HepG2 (cell line): ENCODE measurements around the gene MTHFD1. TPM values are rescaled to one million over a fixed set of nuclear protein-coding genes. Genes with fewer than 3 reads are reported as not detected.

Source experiments
- ATAC-seq: fragments of 200-7000 bp; cut with Tn5 transposase; 3 replicates; pipeline ENCODE4 v1.9.1; 2020; ENCODE audit warnings: mild to moderate bottlenecking, moderate library complexity
- BruUV-seq: library from RNA; stranded (reverse); fragments of 400-500 nt; replicated peaks from 2 replicates; lab custom pipeline; 2021; lab: Mats Ljungman, UMichigan
- CTCF ChIA-PET: fragments of 300-600 bp; formaldehyde crosslinking; extraction: SDS; loops from one replicate; lab custom pipeline; 2021; ENCODE audit warnings: low total read pairs, inconsistent platforms, low intra/inter-chr PET ratio; lab: Yijun Ruan, JAX
- POLR2A ChIA-PET: fragments of 350-600 bp; sonication (Branson Sonifier 250); formaldehyde crosslinking; loops from one replicate; lab custom pipeline; 2020; ENCODE audit warnings: antibody characterized with exemption, inconsistent platforms; lab: Yijun Ruan, JAX
- DNase-seq: peaks from one replicate; pipeline ENCODE4 v3.0.0-alpha.2; 2015; ENCODE audit warnings: low spot score
- FAIRE-seq: peaks from 3 replicates; lab custom pipeline; 2011; peaks lifted over from hg19 to GRCh38; lab: Jason Lieb, UNC
- H2AFZ ChIP-seq: one replicate; pipeline ENCODE4 v1.6.1; 2011; ENCODE audit warnings: low read length, inconsistent platforms
- H3K27ac ChIP-seq: fragments of 300-600 bp; 3 replicates; pipeline ENCODE4 v1.8.0; 2011; ENCODE audit warnings: mixed run types, mild to moderate bottlenecking, mixed read lengths, low read length, inconsistent platforms; ENCODE audit not compliant: insufficient read depth; ENCODE audit errors: extremely low read length
- H3K27me3 ChIP-seq, 2 experiments: fragments of 200-600 bp in 1 of 2; 2 replicates in 1 of 2; 3 replicates in 1 of 2; pipeline versions ENCODE4 v1.6.0 to v1.8.0; 2011; ENCODE audit warnings: low read length in 2 of 2, mild to moderate bottlenecking in 2 of 2, moderate library complexity in 2 of 2, inconsistent platforms in 1 of 2; ENCODE audit not compliant: insufficient read depth in 2 of 2, control insufficient read depth in 1 of 2
- H3K36me3 ChIP-seq, 2 experiments: fragments of 200-600 bp in 1 of 2; replicated peaks in 1 of 2; 2 replicates in 1 of 2; 3 replicates in 1 of 2; pipeline versions ENCODE4 v1.5.1 to v1.8.0; 2011; ENCODE audit warnings: low read length in 2 of 2, inconsistent platforms in 1 of 2; ENCODE audit not compliant: insufficient read depth in 2 of 2, control insufficient read depth in 1 of 2
- H3K4me1 ChIP-seq: 2 replicates; pipeline ENCODE4 v1.5.1; 2012; ENCODE audit warnings: low read length, inconsistent platforms; ENCODE audit not compliant: insufficient read depth
- H3K4me2 ChIP-seq: 2 replicates; pipeline ENCODE4 v1.6.0; 2011; ENCODE audit warnings: low read depth, low read length, inconsistent platforms
- H3K4me3 ChIP-seq, 3 experiments: fragments of 200-600 bp in 1 of 3; sonication (generic), shearing (Covaris generic) in 1 of 3; replicated peaks in 1 of 3; 2 replicates each; pipeline ENCODE4 v1.5.1; 2011 to 2016; ENCODE audit warnings: low read length in 3 of 3, inconsistent platforms in 2 of 3, low read depth in 2 of 3, mild to moderate bottlenecking in 2 of 3, control low read depth in 1 of 3, mixed read lengths in 1 of 3; ENCODE audit not compliant: insufficient read depth in 1 of 3
- H3K79me2 ChIP-seq: one replicate; pipeline ENCODE4 v1.6.1; 2011; ENCODE audit warnings: low read length, inconsistent platforms; ENCODE audit not compliant: insufficient read depth
- H3K9ac ChIP-seq: 2 replicates; pipeline ENCODE4 v1.6.0; 2011; ENCODE audit warnings: mild to moderate bottlenecking, low read depth, low read length, inconsistent platforms; ENCODE audit not compliant: insufficient read depth
- H3K9me3 ChIP-seq: 2 replicates; pipeline ENCODE4 v1.5.1; 2012; ENCODE audit warnings: mild to moderate bottlenecking, low read length
- H4K20me1 ChIP-seq: 2 replicates; pipeline ENCODE4 v1.6.0; 2011; ENCODE audit warnings: inconsistent platforms, mild to moderate bottlenecking, low read length, moderate library complexity; ENCODE audit not compliant: insufficient read depth
- NBN ChIP-seq: fragments of 450-650 bp; conservative IDR thresholded peaks from 2 replicates; pipeline ENCODE4 v1.6.1; 2017
- NR2F1 ChIP-seq, 2 experiments: fragments of 450-650 bp in 1 of 2; formaldehyde crosslinking in 1 of 2; IDR thresholded peaks; 2 replicates each; pipeline versions ENCODE4 v1.5.0 to v1.6.1; 2016 to 2020; ENCODE audit warnings: mild to moderate bottlenecking in 1 of 2, missing compliant biosample characterization in 1 of 2, missing genetic modification reagents in 1 of 2, moderate library complexity in 1 of 2
- WGBS: methylation state at CpG from one replicate; pipeline ENCODE4 v1.1.6; 2017; ENCODE audit warnings: low lambda C conversion rate; 5-methylcytosine and 5-hydroxymethylcytosine counted together
- in situ Hi-C: cut with HindIII; loops from 2 replicates; pipeline ENCODE4 v1.10.0; 2017; ENCODE audit warnings: low pct_unique_long_range_greater_than_20kb; ENCODE audit not compliant: extremely low pct_ligation_motif_present
- intact Hi-C: fragments of 100-400 bp; cut with micrococcal nuclease; formaldehyde crosslinking; loops from one replicate; pipeline ENCODE4 v1.10.0; 2022; ENCODE audit not compliant: unreplicated experiment
- polyA plus RNA-seq, 8 experiments: library from polyadenylated mRNA; depleted of rRNA in 3 of 8; stranded (reverse) in 7 of 8; unstranded in 1 of 8; fragments of >200 nt; fragmentation: Illumina TruSeq in 4 of 8; extraction: Trizol in 4 of 8; gene quantifications; 2 replicates each; pipeline versions ENCODE4 v1.2.1 to v1.2.3, GENCODE V29; 2011 to 2016; ENCODE audit warnings: low read depth in 4 of 8, missing spikeins in 1 of 8, mixed read lengths in 1 of 8; ENCODE audit not compliant: insufficient read depth in 1 of 8
- total RNA-seq, 5 experiments: library from RNA; depleted of rRNA; stranded (reverse); fragments of >200 nt; fragmentation: Illumina TruSeq; extraction: Trizol; gene quantifications; 2 replicates each; pipeline ENCODE4 v1.2.3, GENCODE V29; 2016; ENCODE audit warnings: low read depth in 1 of 5
- TF ChIP-seq, protein P1 (sequence below): sonication (generic); formaldehyde crosslinking; IDR thresholded peaks from 2 replicates; pipeline ENCODE4 v1.9.0; 2021; ENCODE audit warnings: missing genetic modification reagents, borderline replicate concordance
- TF ChIP-seq, protein P2 (sequence below): sonication (generic); formaldehyde crosslinking; IDR thresholded peaks from 2 replicates; pipeline ENCODE4 v1.8.0; 2022; ENCODE audit warnings: missing genetic modification reagents, mild to moderate bottlenecking, borderline replicate concordance

MTHFD1 gene
- total and polyA plus RNA-seq, 2 of the 13 experiments (the other 11 are each of a cell fraction or from before 2014, with no cell fraction given) = 31.0 to 106 TPM

DNA sequence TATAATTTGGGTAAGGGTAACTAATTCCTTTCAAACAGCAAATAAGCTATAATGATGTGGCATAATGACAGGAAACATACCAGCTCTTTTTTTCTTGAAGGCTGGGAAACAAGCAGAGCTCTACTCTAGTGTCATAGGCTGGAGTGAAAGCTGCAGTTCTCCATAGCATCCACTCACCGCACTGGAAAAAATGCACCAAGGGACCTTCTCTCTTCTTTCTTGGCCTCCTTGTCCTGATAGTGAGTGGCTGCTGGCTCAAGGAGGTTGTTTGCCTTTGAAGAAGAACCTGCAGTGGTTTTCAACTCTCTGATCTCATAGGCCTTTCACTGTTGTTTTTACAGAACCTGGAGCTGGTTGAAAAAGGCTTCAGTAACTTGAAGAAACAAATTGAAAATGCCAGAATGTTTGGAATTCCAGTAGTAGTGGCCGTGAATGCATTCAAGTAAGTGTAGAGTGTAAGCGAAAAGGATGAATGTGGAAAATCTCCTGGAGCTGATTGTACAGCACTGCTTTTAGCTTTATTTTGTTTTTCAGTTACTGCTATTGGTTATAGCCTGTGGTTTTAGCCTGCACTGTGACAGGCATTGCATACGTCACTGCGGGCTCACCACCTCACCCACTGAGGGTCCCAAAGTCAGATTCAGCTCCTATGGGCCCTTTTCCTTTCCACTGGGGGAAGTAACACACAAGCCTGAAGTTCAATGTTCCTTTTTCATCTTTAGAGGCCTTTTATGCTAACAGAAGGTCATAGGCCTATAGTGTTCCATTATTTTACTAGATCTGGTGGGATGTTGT is 59.9 kb downstream of the MTHFD1 start:
- intact Hi-C loops = no loop called here
- Histone ChIP-seq H3K9ac (no peak overlapping the region), H3K36me3 (peaks cover 18 to 67% of the 10 kb centered on the region in 2 experiments), H3K4me3 (no peak overlapping the region), H3K4me1 (no peaks in the 10 kb centered on the region), H3K9me3 (no peaks in the 10 kb centered on the region), H4K20me1 (no peaks in the 10 kb centered on the region), H2AFZ (no peak overlapping the region), H3K4me2 (no peak overlapping the region), H3K27me3 (no peaks in the 10 kb centered on the region), H3K79me2 (no peaks in the 10 kb centered on the region), H3K27ac (no peak overlapping the region)
- TF ChIP-seq, protein P1, sequence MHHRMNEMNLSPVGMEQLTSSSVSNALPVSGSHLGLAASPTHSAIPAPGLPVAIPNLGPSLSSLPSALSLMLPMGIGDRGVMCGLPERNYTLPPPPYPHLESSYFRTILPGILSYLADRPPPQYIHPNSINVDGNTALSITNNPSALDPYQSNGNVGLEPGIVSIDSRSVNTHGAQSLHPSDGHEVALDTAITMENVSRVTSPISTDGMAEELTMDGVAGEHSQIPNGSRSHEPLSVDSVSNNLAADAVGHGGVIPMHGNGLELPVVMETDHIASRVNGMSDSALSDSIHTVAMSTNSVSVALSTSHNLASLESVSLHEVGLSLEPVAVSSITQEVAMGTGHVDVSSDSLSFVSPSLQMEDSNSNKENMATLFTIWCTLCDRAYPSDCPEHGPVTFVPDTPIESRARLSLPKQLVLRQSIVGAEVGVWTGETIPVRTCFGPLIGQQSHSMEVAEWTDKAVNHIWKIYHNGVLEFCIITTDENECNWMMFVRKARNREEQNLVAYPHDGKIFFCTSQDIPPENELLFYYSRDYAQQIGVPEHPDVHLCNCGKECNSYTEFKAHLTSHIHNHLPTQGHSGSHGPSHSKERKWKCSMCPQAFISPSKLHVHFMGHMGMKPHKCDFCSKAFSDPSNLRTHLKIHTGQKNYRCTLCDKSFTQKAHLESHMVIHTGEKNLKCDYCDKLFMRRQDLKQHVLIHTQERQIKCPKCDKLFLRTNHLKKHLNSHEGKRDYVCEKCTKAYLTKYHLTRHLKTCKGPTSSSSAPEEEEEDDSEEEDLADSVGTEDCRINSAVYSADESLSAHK (CRISPR knock-in tag) = no peak
- TF ChIP-seq NR2F1 (CRISPR knock-in tag; IDR thresholded peaks at IDR 0.05) (no peak), NBN (no peak)
- TF ChIP-seq, protein P2, sequence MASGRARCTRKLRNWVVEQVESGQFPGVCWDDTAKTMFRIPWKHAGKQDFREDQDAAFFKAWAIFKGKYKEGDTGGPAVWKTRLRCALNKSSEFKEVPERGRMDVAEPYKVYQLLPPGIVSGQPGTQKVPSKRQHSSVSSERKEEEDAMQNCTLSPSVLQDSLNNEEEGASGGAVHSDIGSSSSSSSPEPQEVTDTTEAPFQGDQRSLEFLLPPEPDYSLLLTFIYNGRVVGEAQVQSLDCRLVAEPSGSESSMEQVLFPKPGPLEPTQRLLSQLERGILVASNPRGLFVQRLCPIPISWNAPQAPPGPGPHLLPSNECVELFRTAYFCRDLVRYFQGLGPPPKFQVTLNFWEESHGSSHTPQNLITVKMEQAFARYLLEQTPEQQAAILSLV (CRISPR knock-in tag) = no peak
- 99% methylated on average over 5 of the region's 5 CpGs for WGBS
- no peak for FAIRE-seq
- POLR2A ChIA-PET = no interaction called here
- no peak for DNase-seq
- in situ Hi-C loops = no loop called here
- ATAC-seq = no peak
- CTCF ChIA-PET = no interaction called here
- BruUV-seq = no TSS peak
